Adipose tissue (tissue), 3 donors: ENCODE measurements around the gene GDF10. TPM values are rescaled to one million over a fixed set of nuclear protein-coding genes. Genes with fewer than 3 reads are reported as not detected.

Experiments
- H3K27ac ChIP-seq: one replicate; pipeline ENCODE4 v1.5.1; 2013; ENCODE audit warnings: low read depth, low read length
- WGBS, 3 donors: extraction: QIAGEN DNeasy Blood & Tissue Kit; methylation state at CpG; one replicate each; pipeline ENCODE4 v1.1.7; 2013; 5-methylcytosine and 5-hydroxymethylcytosine counted together
- polyA plus RNA-seq, 3 donors: library from polyadenylated mRNA; stranded (reverse); fragments of 200-250 nt; gene quantifications; one replicate each; pipeline ENCODE4 v1.2.3, GENCODE V29; 2013
- donor health status: healthy with polysubstance abuse.
- donor health status: Bipolar disorder and iron deficiency.
- donor health status: healthy.

GDF10 gene
- polyA plus RNA-seq, 3 donors = 0.33 to 7.0 (median 0.34) TPM

- WGBS, 3 donors = 59 to 70% (median 65%) methylated on average over 1 of the region's 1 CpG
- H3K27ac ChIP-seq = no peak overlapping the region
Observed at GRCh38 chr10:47323087-47323486, 23.1 kb downstream of the GDF10 start.

GRCh38 chr10:47323636-47324296 lies 23.8 kb downstream of the GDF10 start:
- no peak overlapping the region for H3K27ac ChIP-seq
- WGBS, 3 donors = 48 to 65% (median 63%) methylated on average over 5 of the region's 5 CpGs

GRCh38 chr10:47325303-47326291 lies 25.6 kb downstream of the GDF10 start:
- 92 to 93% (median 93%) methylated on average over 30 of the region's 30 CpGs for WGBS, 3 donors

GRCh38 chr10:47326306-47326926 lies 26.4 kb downstream of the GDF10 start:
- WGBS, 3 donors = 65 to 82% (median 79%) methylated on average over 5 of the region's 5 CpGs
- H3K27ac ChIP-seq = no peak overlapping the region

More at GRCh38 chr10:47325303-47326291, 25.6 kb downstream of the GDF10 start:
- H3K27ac ChIP-seq = no peak overlapping the region

GRCh38 chr10:47326927-47327330 lies 26.9 kb downstream of the GDF10 start:
- no peak overlapping the region for H3K27ac ChIP-seq
- 76 to 92% (median 80%) methylated on average over 11 of the region's 11 CpGs for WGBS, 3 donors

- no peak overlapping the region for H3K27ac ChIP-seq
- 87 to 94% (median 89%) methylated on average over 4 of the region's 4 CpGs for WGBS, 3 donors
Observed at GRCh38 chr10:47329855-47330254, 29.9 kb downstream of the GDF10 start.

- H3K27ac ChIP-seq = no peak overlapping the region
- 91 to 100% (median 96%) methylated on average over 3 of the region's 3 CpGs for whole genome bisulfite sequencing, 3 donors
Observed at GRCh38 chr10:47330366-47330765, 30.4 kb downstream of the GDF10 start.

- no peak overlapping the region for H3K27ac ChIP-seq
- 27 to 85% (median 79%) methylated on average over 3 of the region's 3 CpGs for WGBS, 3 donors
Observed at GRCh38 chr10:47330804-47331203, 30.8 kb downstream of the GDF10 start.

GRCh38 chr10:47331491-47331890 lies 31.5 kb downstream of the GDF10 start:
- WGBS, 3 donors = 97 to 100% (median 98%) methylated on average over 9 of the region's 9 CpGs
- H3K27ac ChIP-seq = no peak overlapping the region

- 77 to 80% (median 78%) methylated on average over 7 of the region's 7 CpGs for WGBS, 3 donors
- H3K27ac ChIP-seq = no peak overlapping the region
Observed at GRCh38 chr10:47331954-47332353, 32.0 kb downstream of the GDF10 start.

- no peak overlapping the region for H3K27ac ChIP-seq
- 57 to 82% (median 75%) methylated on average over 3 of the region's 3 CpGs for WGBS, 3 donors
Observed at GRCh38 chr10:47332371-47332770, 32.4 kb downstream of the GDF10 start.

- 82 to 89% (median 87%) methylated on average over 3 of the region's 3 CpGs for WGBS, 3 donors
- no peak overlapping the region for H3K27ac ChIP-seq
Observed at GRCh38 chr10:47332946-47333345, 32.9 kb downstream of the GDF10 start.

- no peak overlapping the region for H3K27ac ChIP-seq
- 85 to 92% (median 85%) methylated on average over 6 of the region's 6 CpGs for WGBS, 3 donors
Observed at GRCh38 chr10:47333532-47333931, 33.5 kb downstream of the GDF10 start.

- 78 to 83% (median 81%) methylated on average over 8 of the region's 8 CpGs for WGBS, 3 donors
Observed at GRCh38 chr10:47334466-47335295, 34.7 kb downstream of the GDF10 start.

GRCh38 chr10:47335906-47336305 lies 35.9 kb downstream of the GDF10 start:
- H3K27ac ChIP-seq = no peak overlapping the region
- 85 to 88% (median 87%) methylated on average over 5 of the region's 5 CpGs for WGBS, 3 donors

More at GRCh38 chr10:47334466-47335295, 34.7 kb downstream of the GDF10 start:
- H3K27ac ChIP-seq = no peak overlapping the region

- WGBS, 3 donors = 79 to 83% (median 83%) methylated on average over 15 of the region's 15 CpGs
Observed at GRCh38 chr10:47336387-47337134, 36.6 kb downstream of the GDF10 start.

GRCh38 chr10:47337310-47337709 lies 37.3 kb downstream of the GDF10 start:
- H3K27ac ChIP-seq = no peak overlapping the region
- WGBS, 3 donors = 70 to 80% (median 71%) methylated on average over 4 of the region's 4 CpGs

More at GRCh38 chr10:47336387-47337134, 36.6 kb downstream of the GDF10 start:
- no peak overlapping the region for H3K27ac ChIP-seq
